Measurements from ENCODE around the gene SLC6A3. TPM values are rescaled to one million over a fixed set of nuclear protein-coding genes. Genes with fewer than 3 reads are reported as not detected.
"Not testable (repeated sequence)": the region's sequence is repeated elsewhere in the genome, so short reads cannot be mapped to it uniquely, and the experiment has no call there.

The SLC6A3 gene
- total RNA-seq, 2 experiments from 2014 or later = not detected

DNA sequence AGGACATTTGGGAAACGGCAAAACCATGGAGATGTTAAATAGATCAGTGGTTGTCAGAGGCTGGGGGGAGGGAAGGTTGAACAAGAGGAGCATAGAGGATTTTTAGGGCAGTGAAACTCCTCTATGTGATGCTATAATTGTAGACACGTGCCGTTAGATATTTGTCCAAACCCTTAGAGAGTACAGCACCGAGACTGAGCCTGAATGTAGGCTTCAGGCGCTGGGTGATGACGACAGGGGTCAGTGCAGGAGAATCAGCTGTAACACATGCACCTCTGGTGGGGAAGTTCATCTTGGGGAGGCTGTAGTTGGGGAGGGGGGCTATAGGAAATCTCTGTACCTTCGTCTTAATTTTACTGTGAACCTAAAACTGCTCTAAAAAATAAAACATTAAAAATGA lies 78.1 kb downstream of the SLC6A3 start:
- Mint-ChIP-seq H3K4me3 (no peak overlapping the region), H3K36me3 (ENCODE audit: low read depth) (no peaks in the 10 kb centered on the region), H3K27me3 (peaks cover 6% of the 10 kb centered on the region), H3K27ac (no peak overlapping the region), H3K4me1 (no peaks in the 10 kb centered on the region), H3K9me3 (ENCODE audit: low read depth) (no peaks in the 10 kb centered on the region)
- no peak for ATAC-seq
- no peak for DNase-seq
- CTCF ChIA-PET = no interaction called here
- POLR2A ChIA-PET = no interaction called here
- intact Hi-C loops (cut with DNase I, micrococcal nuclease) = no loop called here

DNA sequence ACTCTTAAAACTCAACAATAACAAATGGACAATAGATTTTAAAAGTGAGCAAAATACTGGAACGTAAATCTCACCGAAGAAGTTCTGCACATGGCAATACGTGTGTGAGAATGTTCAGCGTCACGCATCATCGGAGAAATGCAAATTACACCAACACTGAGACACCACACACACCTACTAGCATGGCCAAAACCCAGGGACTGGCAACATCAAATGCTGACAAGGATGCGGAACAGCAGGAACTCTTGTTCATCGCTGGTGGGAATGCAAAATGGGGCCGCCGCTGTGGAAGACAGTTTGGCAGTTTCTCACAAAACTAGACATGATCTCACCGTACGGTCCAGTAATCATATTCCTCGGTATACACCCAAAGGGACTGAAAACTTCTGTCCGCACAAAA lies 78.7 kb downstream of the SLC6A3 start:
- H3K36me3 Mint-ChIP-seq (ENCODE audit: low read depth) = no peaks in the 10 kb centered on the region
- intact Hi-C loops (cut with DNase I, micrococcal nuclease) = no loop called here
- H3K4me3 Mint-ChIP-seq = no peak overlapping the region
- DNase-seq (no peak), ATAC-seq (no peak)
- H3K4me1 Mint-ChIP-seq = no peaks in the 10 kb centered on the region
- H3K27me3 Mint-ChIP-seq = peaks cover 6% of the 10 kb centered on the region
- no peak overlapping the region for H3K27ac Mint-ChIP-seq
- no peaks in the 10 kb centered on the region for H3K9me3 Mint-ChIP-seq (ENCODE audit: low read depth)
- CTCF ChIA-PET = no interaction called here
- POLR2A ChIA-PET = no interaction called here

DNA sequence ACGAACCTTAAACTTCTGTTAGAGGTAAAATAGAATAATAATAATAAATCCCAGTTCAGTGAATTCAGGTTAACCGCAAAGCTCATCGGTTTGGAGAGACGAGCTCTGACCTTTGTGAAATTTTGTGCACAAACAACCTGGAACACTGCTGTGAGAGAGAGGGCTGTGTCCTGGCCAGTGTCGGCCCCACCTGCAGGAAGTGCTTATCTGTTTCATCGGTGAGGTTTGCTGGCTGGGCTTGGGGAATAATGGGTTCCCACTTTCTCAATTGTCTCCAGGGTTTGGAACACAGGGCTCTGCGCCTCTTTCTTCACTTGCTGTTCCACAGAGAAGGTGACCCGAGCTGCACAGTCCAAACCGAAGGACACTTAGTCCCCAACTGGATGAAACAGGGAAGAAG lies 81.0 kb downstream of the SLC6A3 start:
- intact Hi-C loops (cut with DNase I, micrococcal nuclease) = no loop called here
- no peaks in the 10 kb centered on the region for H3K9me3 Mint-ChIP-seq (ENCODE audit: low read depth)
- ChIA-PET CTCF (no interaction called here), POLR2A (no interaction called here)
- no peaks in the 10 kb centered on the region for H3K36me3 Mint-ChIP-seq (ENCODE audit: low read depth)
- H3K4me1 Mint-ChIP-seq = no peaks in the 10 kb centered on the region
- no peak overlapping the region for H3K4me3 Mint-ChIP-seq
- H3K27ac Mint-ChIP-seq = no peak overlapping the region
- no peak for DNase-seq
- H3K27me3 Mint-ChIP-seq = peaks cover 8% of the 10 kb centered on the region
- ATAC-seq = no peak

DNA sequence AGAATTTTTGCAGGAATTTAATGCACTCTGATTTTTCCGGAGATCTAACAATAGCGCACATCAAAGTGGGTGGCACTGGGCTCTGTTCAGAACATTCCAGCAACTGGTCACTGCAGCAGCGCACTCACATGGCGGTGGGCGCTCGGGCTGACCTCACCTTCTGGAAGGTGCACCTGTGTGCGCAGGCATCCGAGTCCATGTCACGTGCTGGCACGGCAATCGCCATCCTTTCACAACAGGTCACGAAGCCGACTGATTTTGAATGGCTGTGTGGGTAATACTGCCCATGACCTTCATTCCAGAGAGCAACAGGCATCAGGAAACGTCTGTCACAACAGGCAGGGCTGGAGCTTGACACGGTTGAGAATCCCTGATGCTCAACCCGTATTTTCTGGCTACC lies 81.7 kb downstream of the SLC6A3 start:
- Mint-ChIP-seq H3K4me3 (no peak overlapping the region), H3K27ac (no peak overlapping the region)
- ATAC-seq = no peak

DNA sequence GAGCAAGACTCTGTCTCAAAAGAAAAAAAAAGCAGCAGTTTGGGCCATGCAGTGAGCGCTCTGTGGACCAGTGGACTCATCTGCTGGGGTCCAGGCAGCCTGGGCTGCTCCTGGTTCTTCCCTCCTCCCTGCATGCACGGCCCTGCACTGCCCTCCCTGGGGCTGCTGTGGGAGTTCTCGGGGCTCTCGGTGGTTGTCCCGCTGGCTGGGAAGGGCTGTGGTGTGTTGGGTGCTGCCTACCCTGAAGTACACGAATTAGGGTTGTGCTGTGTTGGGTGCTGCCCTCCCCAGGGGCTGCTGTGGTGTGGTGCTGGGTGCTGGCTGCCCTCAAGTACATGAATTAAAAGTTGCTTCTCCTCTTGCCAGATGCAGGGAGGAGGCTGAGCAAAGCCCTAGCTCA lies 82.1 kb downstream of the SLC6A3 start:
- ATAC-seq (no peak), DNase-seq (no peak)
- ChIA-PET POLR2A (no interaction called here), CTCF (no interaction called here)
- Mint-ChIP-seq H3K27me3 (peaks cover 8% of the 10 kb centered on the region), H3K27ac (no peak overlapping the region), H3K4me3 (no peak overlapping the region), H3K36me3 (ENCODE audit: low read depth) (no peaks in the 10 kb centered on the region), H3K4me1 (no peaks in the 10 kb centered on the region), H3K9me3 (ENCODE audit: low read depth) (no peaks in the 10 kb centered on the region)
- intact Hi-C loops (cut with DNase I, micrococcal nuclease) = no loop called here

More for the DNA sequence above, 81.7 kb downstream of the SLC6A3 start:
- ChIA-PET POLR2A (no interaction called here), CTCF (no interaction called here)
- no peaks in the 10 kb centered on the region for H3K9me3 Mint-ChIP-seq (ENCODE audit: low read depth)
- intact Hi-C loops (cut with DNase I, micrococcal nuclease) = no loop called here
- H3K4me1 Mint-ChIP-seq = no peaks in the 10 kb centered on the region
- DNase-seq = no peak
- H3K27me3 Mint-ChIP-seq = peaks cover 8% of the 10 kb centered on the region
- no peaks in the 10 kb centered on the region for H3K36me3 Mint-ChIP-seq (ENCODE audit: low read depth)

DNA sequence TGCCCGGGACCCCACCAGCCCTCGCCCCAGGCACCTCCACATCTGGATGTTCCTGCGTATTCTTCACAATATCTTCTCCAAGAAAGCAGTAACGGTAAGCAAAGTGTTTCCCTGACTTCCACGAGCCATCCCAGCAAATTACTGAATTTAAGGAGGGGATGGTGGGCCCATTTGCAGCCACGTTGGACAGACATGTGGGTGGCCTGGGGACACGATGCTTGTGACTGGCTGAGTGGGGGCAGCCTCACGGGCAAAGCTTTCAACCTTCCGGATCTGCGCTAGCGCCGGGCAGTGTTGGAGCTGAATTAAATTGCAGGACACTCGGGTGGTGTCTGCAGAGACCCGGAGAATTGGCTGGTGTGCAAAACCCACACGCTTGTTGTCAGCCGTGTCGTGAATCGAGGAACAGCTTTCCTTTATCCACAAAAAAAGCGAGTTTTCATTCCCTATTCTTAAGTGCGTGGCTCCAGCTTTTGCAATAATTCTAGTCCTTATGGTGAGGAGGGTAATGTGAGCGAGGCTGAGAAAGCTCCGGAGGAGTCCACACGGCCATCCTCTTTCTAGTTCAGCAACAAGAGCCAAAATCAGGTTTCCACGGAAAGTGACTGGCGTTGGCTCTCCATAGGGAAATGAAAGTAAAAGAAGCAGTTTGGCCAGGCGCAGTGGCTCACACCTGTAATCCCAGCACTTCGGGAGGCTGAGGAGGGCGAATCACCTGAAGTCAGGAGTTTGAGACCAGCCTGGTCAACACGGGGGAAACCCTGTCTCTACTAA lies 82.8 kb downstream of the SLC6A3 start:
- H3K36me3 Mint-ChIP-seq (ENCODE audit: low read depth) = no peaks in the 10 kb centered on the region
- no peak overlapping the region for H3K4me3 Mint-ChIP-seq
- no peaks in the 10 kb centered on the region for H3K4me1 Mint-ChIP-seq
- intact Hi-C loops (cut with DNase I, micrococcal nuclease) = no loop called here
- ChIA-PET POLR2A (no interaction called here), CTCF (interaction anchor here (0.7 kb wide), 1 partner anchor 197 kb away, joined by 3 read pairs; no protein-coding TSS in a partner anchor)
- H3K27ac Mint-ChIP-seq = no peak overlapping the region
- H3K27me3 Mint-ChIP-seq = peaks cover 8% of the 10 kb centered on the region
- H3K9me3 Mint-ChIP-seq (ENCODE audit: low read depth) = no peaks in the 10 kb centered on the region
- DNase-seq = no peak
- no peak for ATAC-seq

DNA sequence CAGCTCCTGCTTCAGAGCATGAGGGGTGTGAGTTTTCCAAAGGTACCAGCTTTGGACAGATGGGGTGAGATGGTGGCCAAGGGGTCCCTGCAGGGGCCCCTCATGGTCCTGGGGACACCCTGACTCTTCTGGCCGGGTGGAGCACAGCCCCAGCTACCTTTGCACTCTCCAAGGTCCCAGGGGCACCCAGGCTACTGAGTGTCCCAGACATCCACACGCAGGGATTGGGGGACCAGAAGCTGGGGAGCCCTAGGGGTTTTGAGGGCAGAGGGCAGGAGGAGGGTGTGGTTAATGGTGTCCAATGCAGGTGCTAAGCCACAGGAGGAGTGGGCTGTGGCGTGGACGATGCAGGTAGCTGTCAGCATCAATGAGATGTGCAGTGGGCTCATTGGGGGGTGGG lies 84.4 kb downstream of the SLC6A3 start:
- Mint-ChIP-seq H3K27ac (no peak overlapping the region), H3K4me1 (no peaks in the 10 kb centered on the region), H3K36me3 (ENCODE audit: low read depth) (no peaks in the 10 kb centered on the region), H3K4me3 (no peak overlapping the region), H3K9me3 (ENCODE audit: low read depth) (no peaks in the 10 kb centered on the region), H3K27me3 (peaks cover 8% of the 10 kb centered on the region)
- DNase-seq = no peak
- intact Hi-C loops (cut with DNase I, micrococcal nuclease) = no loop called here
- POLR2A ChIA-PET = no interaction called here
- ATAC-seq = no peak
- CTCF ChIA-PET = interaction anchor here (1.1 kb wide), 1 partner anchor 20 kb away, joined by 3 read pairs; no protein-coding TSS in a partner anchor

DNA sequence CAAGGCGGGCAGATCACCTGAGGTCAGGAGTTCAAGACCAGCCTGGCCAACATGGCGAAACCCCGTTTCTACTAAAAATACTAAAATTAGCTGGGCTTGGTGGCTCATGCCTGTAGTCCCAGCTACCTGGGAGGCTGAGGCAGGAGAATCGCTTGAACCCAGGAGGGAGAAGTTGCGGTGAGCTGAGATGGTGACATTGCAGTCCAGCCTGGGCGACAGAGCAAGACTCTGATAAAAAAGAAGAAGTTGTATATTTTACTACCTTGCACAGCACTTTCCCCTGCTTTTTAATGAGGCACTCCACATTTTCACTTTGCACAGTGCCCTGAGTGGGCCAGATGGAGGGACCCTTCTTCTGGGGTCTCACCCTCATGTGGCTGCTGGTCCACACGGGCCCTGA lies 84.9 kb downstream of the SLC6A3 start:
- H3K4me3 Mint-ChIP-seq; H3K36me3 Mint-ChIP-seq (ENCODE audit: low read depth); ATAC-seq; H3K9me3 Mint-ChIP-seq (ENCODE audit: low read depth); H3K27ac Mint-ChIP-seq; H3K4me1 Mint-ChIP-seq; DNase-seq; intact Hi-C loops (cut with DNase I, micrococcal nuclease); H3K27me3 Mint-ChIP-seq: not testable (repeated sequence)
- CTCF ChIA-PET = interaction anchor here (1.1 kb wide), 1 partner anchor 20 kb away, joined by 3 read pairs; no protein-coding TSS in a partner anchor
- POLR2A ChIA-PET = interaction anchor here (0.6 kb wide), 1 partner anchor 283 kb away, joined by 12 read pairs; no protein-coding TSS in a partner anchor

DNA sequence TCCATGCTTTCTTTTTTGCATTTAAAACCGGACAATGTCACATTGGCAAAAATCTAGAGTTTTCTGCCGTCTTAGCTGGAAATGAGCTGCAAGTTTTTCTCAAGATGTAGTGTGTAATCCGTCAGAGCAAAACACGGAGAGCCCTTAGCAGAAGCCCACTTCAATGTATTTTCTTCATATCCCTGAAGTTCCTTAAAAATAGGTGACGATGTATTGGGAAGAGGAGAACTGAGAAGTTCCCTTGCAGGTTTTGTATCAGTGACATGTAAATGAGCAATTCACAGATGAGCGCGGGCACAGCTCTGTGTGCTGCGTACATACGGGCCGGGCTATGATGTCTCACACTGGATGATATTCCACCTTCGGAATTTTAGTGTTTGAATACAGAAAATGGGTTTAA lies 85.5 kb downstream of the SLC6A3 start:
- intact Hi-C loops (cut with DNase I, micrococcal nuclease) = no loop called here
- ChIA-PET POLR2A (interaction anchor here (0.6 kb wide), 1 partner anchor 284 kb away, joined by 12 read pairs; no protein-coding TSS in a partner anchor), CTCF (no interaction called here)
- Mint-ChIP-seq H3K4me1 (no peaks in the 10 kb centered on the region), H3K36me3 (ENCODE audit: low read depth) (no peaks in the 10 kb centered on the region), H3K27ac (no peak overlapping the region), H3K27me3 (peaks cover 8% of the 10 kb centered on the region), H3K4me3 (no peak overlapping the region), H3K9me3 (ENCODE audit: low read depth) (no peaks in the 10 kb centered on the region)
- ATAC-seq (no peak), DNase-seq (no peak)

DNA sequence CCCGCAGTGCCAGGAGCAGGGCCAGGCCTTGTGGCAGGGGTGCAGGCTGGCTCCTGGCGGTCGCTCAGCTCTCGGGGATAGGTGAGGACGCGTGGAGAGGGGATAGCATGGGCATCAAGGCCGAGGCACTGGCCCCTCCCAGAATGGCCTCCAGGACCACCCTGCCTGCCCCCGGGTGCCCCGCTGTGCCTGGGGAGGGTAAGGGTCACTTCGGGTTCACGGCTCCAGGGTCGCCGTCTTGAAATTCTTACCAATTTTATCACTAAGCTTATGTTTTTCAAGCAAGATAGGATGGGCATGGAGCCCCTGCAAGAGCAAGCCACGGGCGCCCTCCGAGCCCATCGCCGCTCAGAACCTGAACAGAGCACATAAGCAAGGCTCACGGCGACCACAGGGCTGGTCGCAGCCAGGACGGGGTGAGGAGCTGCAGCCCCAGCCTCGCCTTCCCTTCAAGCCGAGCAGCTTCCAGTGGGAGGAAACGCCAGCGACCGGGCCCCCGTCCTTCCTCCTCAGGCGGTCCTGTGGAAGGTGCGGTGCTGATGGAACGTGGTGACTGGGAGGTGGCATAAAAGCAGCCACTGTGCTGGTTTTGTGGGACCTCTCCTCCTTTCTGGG lies 86.1 kb downstream of the SLC6A3 start:
- Mint-ChIP-seq H3K4me1 (no peaks in the 10 kb centered on the region), H3K36me3 (ENCODE audit: low read depth) (no peaks in the 10 kb centered on the region), H3K4me3 (no peak overlapping the region), H3K27me3 (peaks cover 8% of the 10 kb centered on the region), H3K27ac (no peak overlapping the region), H3K9me3 (ENCODE audit: low read depth) (no peaks in the 10 kb centered on the region)
- POLR2A ChIA-PET = no interaction called here
- ATAC-seq = no peak
- no peak for DNase-seq
- CTCF ChIA-PET = no interaction called here
- intact Hi-C loops (cut with DNase I, micrococcal nuclease) = no loop called here

DNA sequence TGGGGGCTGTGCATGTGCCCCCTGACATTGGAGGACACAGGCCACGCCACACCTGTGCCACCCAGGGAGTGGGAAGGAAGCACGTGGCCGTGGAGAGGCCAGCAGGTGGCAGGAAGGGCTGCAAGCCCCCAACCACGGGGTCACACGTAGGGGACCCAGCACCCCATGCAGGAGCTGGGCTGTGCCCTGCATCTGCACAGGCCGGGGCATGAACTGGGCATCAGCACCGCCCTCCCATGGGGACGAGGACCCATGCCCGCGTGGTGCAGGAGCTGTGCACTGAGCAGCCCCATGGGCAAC lies 86.6 kb downstream of the SLC6A3 start:
- no peak for DNase-seq
- H3K4me3 Mint-ChIP-seq = no peak overlapping the region
- CTCF ChIA-PET = no interaction called here
- no peaks in the 10 kb centered on the region for H3K4me1 Mint-ChIP-seq
- H3K27ac Mint-ChIP-seq = no peak overlapping the region
- intact Hi-C loops (cut with DNase I, micrococcal nuclease) = no loop called here
- peaks cover 7% of the 10 kb centered on the region for H3K27me3 Mint-ChIP-seq
- no peaks in the 10 kb centered on the region for H3K9me3 Mint-ChIP-seq (ENCODE audit: low read depth)
- no peaks in the 10 kb centered on the region for H3K36me3 Mint-ChIP-seq (ENCODE audit: low read depth)
- POLR2A ChIA-PET = no interaction called here
- no peak for ATAC-seq

DNA sequence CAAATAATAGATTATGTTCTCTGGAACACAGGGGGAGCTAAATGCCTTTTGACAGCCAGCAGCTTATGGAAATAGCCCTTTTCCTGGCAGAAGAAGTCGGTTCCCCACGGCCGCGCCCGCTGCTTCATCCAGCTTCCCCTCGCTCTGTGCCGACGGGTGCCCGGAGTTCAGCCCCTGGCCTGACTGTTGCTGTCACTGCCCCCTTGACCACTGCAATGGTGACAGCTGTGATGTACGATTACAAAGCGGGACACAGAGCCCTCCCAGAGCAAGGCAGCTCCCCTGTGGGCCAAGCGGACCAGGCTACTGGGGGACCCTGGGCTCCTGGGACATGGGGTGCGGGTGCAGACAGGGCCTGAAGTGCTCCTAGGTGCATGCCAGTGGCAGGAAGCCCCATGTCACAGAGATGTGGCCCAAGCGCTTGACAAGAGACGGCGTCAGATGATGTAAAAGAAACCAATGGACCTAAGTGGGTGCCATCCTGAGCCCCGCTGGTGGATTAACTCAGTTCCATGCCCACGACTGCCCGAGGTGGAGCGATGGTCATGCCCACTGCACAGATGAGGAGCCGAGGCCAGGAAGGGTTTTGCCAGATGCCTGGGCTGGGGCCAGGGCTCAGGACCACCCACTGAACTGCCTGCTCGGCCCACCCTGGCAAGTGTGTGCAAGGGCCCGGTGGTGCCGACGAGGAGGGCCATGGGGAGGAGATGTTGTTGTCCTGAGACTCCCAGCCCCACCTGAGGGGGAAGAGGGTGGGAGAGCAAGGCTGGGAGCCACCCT lies 87.1 kb downstream of the SLC6A3 start:
- ATAC-seq (no peak), DNase-seq (no peak)
- no peaks in the 10 kb centered on the region for H3K36me3 Mint-ChIP-seq (ENCODE audit: low read depth)
- H3K9me3 Mint-ChIP-seq (ENCODE audit: low read depth) = no peaks in the 10 kb centered on the region
- CTCF ChIA-PET = no interaction called here
- no peak overlapping the region for H3K4me3 Mint-ChIP-seq
- H3K27me3 Mint-ChIP-seq = peaks cover 2% of the 10 kb centered on the region
- no peak overlapping the region for H3K27ac Mint-ChIP-seq
- H3K4me1 Mint-ChIP-seq = no peaks in the 10 kb centered on the region
- POLR2A ChIA-PET = no interaction called here
- intact Hi-C loops (cut with DNase I, micrococcal nuclease) = no loop called here
